Lower lobe of right lung (tissue), 2 donors: ENCODE data around the gene DNAAF8. TPM values are rescaled to one million over a fixed set of nuclear protein-coding genes. Genes with fewer than 3 reads are reported as not detected.

ENCODE experiments used
- ATAC-seq, 2 donors: fragments of 200-7000 bp; cut with Tn5 transposase; one replicate each; pipeline ENCODE4 v1.9.1; 2020 to 2022; ENCODE audit warnings: mild to moderate bottlenecking in 2 of 2, moderate library complexity in 2 of 2
- DNase-seq: peaks from one replicate; pipeline ENCODE4 v3.0.0-alpha.2; 2020
- H3K27ac ChIP-seq: fragments of 200-600 bp; one replicate; pipeline ENCODE4 v1.8.0; 2022
- H3K27me3 ChIP-seq: fragments of 200-600 bp; one replicate; pipeline ENCODE4 v1.8.0; 2022; ENCODE audit warnings: low read depth
- H3K36me3 ChIP-seq: fragments of 200-600 bp; one replicate; pipeline ENCODE4 v1.8.0; 2022; ENCODE audit warnings: mild to moderate bottlenecking
- H3K4me1 ChIP-seq: fragments of 200-600 bp; one replicate; pipeline ENCODE4 v1.8.0; 2022
- H3K4me3 ChIP-seq: fragments of 200-600 bp; one replicate; pipeline ENCODE4 v1.8.0; 2022; ENCODE audit warnings: mild to moderate bottlenecking
- H3K9me3 ChIP-seq: fragments of 200-600 bp; one replicate; pipeline ENCODE4 v1.8.0; 2022
- CTCF ChIP-seq: fragments of 200-600 bp; IDR thresholded peaks from one replicate; pipeline ENCODE4 v1.8.0; 2022; ENCODE audit warnings: antibody characterized with exemption, mild to moderate bottlenecking
- intact Hi-C: fragments of 100-400 bp; cut with DNase I; formaldehyde crosslinking; loops from one replicate; pipeline ENCODE4 v1.11.0; 2022
- total RNA-seq: library from RNA; stranded (reverse); fragmentation: NEBNext Ultra II Directional; extraction: Animal tissue kit (Norgen Biotek cat#: 25700); gene quantifications from one replicate; pipeline ENCODE4 v1.2.1, GENCODE V29; 2021
- donor health status: DM: no; HTN: yes; CAD: no; lungs with severe emphysema.

Gene DNAAF8
- total RNA-seq, 1 donor from 2014 or later: 3.4 TPM

- Histone ChIP-seq H3K4me1 (peaks cover 25% of the 10 kb centered on the region), H3K27ac (peak overlapping the region; percentile 95), H3K27me3 (no peaks in the 10 kb centered on the region), H3K36me3 (peaks cover 52% of the 10 kb centered on the region), H3K4me3 (peak overlapping the region; percentile 98), H3K9me3 (no peaks in the 10 kb centered on the region)
- TF ChIP-seq CTCF: no peak
- intact Hi-C loops: no loop called here
- DNase-seq (peak; percentile 67), ATAC-seq (peak; percentile 55 to 63)
These were observed 40.2 kb upstream of the DNAAF8 start for GRCh38 chr16:4693956-4694641.

GRCh38 chr16:4694642-4695451, 39.5 kb upstream of the DNAAF8 start:
- no peak for TF ChIP-seq CTCF
- ATAC-seq: no peak
- H3K36me3 ChIP-seq: peaks cover 52% of the 10 kb centered on the region
- intact Hi-C loops: no loop called here
- peak overlapping the region; percentile 6 for H3K27ac ChIP-seq
- peak; percentile 50 for DNase-seq
- no peaks in the 10 kb centered on the region for H3K9me3 ChIP-seq
- no peaks in the 10 kb centered on the region for H3K27me3 ChIP-seq
- H3K4me3 ChIP-seq: peak overlapping the region; percentile 98
- peaks cover 25% of the 10 kb centered on the region for H3K4me1 ChIP-seq

GRCh38 chr16:4695473-4696171, 38.7 kb upstream of the DNAAF8 start:
- intact Hi-C loops: no loop called here
- H3K27ac ChIP-seq: no peak overlapping the region
- H3K27me3 ChIP-seq: no peaks in the 10 kb centered on the region
- no peak for DNase-seq
- no peaks in the 10 kb centered on the region for H3K9me3 ChIP-seq
- no peak overlapping the region for H3K4me3 ChIP-seq
- H3K36me3 ChIP-seq: peaks cover 55% of the 10 kb centered on the region
- no peak for TF ChIP-seq CTCF
- H3K4me1 ChIP-seq: peaks cover 25% of the 10 kb centered on the region
- no peak for ATAC-seq

DNA sequence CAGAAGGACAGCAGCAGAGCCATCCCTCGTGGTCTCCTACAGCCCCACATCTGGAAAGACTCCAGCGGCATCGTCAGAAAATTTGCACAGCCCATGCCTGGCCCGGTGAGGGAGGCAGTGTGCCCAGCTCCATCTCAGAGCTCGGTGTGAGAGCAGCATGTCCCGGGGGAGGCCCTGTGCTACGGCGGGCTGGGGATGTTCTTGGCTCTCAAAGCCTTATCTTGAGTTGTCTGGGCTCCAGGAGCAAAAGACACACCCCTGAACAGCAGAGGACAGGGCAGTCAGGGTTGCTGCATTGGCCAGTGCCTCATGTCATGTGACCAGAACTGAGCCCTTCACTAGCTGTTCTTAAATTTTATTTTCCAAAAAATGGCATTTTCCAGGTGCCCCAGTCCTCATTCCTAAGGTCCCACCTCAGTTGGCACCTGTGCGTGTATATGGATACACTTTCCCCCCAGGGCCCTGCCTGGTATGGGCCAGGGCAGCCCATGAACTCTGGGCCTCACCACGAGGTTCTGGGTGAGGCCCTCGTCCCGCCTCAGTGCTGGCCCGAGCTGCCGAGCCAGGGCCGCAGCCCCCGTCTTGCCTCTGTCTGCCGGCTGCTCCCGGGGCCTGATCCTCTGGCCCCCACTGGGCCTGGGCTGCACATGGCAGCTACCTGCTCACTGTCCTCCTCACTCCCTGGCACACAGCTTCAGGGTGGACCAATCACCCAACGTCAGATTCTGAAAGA, 38.0 kb upstream of the DNAAF8 start:
- no peak for TF ChIP-seq CTCF
- intact Hi-C loops: no loop called here
- H3K27ac ChIP-seq: no peak overlapping the region
- H3K36me3 ChIP-seq: peaks cover 62% of the 10 kb centered on the region
- no peaks in the 10 kb centered on the region for H3K9me3 ChIP-seq
- H3K4me3 ChIP-seq: no peak overlapping the region
- H3K27me3 ChIP-seq: no peaks in the 10 kb centered on the region
- DNase-seq (no peak), ATAC-seq (no peak)
- H3K4me1 ChIP-seq: peaks cover 25% of the 10 kb centered on the region
